Parathyroid adenoma (tissue), 2 donors: ENCODE results near the gene ERCC6.

ENCODE experiments used
- H2AFZ ChIP-seq: fragments of 300-600 bp; sonication (generic); one replicate; pipeline ENCODE4 v1.7.0; 2017; ENCODE audit warnings: antibody characterized with exemption, mild to moderate bottlenecking
- H3K27ac ChIP-seq: fragments of 300-600 bp; sonication (generic); one replicate; pipeline ENCODE4 v1.7.0; 2017
- H3K27me3 ChIP-seq: fragments of 300-600 bp; sonication (generic); one replicate; pipeline ENCODE4 v1.7.0; 2017; ENCODE audit warnings: low read length; ENCODE audit not compliant: control insufficient read depth, insufficient read depth
- H3K36me3 ChIP-seq: fragments of 300-600 bp; sonication (generic); one replicate; pipeline ENCODE4 v1.7.0; 2017; ENCODE audit warnings: low read length; ENCODE audit not compliant: control insufficient read depth, insufficient read depth
- H3K4me1 ChIP-seq: fragments of 300-600 bp; sonication (generic); one replicate; pipeline ENCODE4 v1.7.0; 2017; ENCODE audit warnings: control low read depth
- H3K4me2 ChIP-seq: fragments of 300-600 bp; sonication (generic); one replicate; pipeline ENCODE4 v1.7.0; 2017; ENCODE audit warnings: low read length
- H3K4me3 ChIP-seq: fragments of 300-600 bp; sonication (generic); one replicate; pipeline ENCODE4 v1.7.0; 2017; ENCODE audit warnings: low read depth, low read length
- H3K79me2 ChIP-seq: fragments of 300-600 bp; sonication (generic); one replicate; pipeline ENCODE4 v1.7.0; 2017; ENCODE audit warnings: control low read depth
- H3K9ac ChIP-seq: fragments of 300-600 bp; sonication (generic); one replicate; pipeline ENCODE4 v1.7.0; 2017; ENCODE audit warnings: mild to moderate bottlenecking
- H3K9me3 ChIP-seq: fragments of 300-600 bp; sonication (generic); one replicate; pipeline ENCODE4 v1.7.0; 2017; ENCODE audit warnings: low read length; ENCODE audit not compliant: control insufficient read depth
- CTCF ChIP-seq: fragments of 300-600 bp; sonication (generic); IDR thresholded peaks from one replicate; pipeline ENCODE4 v1.7.0; 2017; ENCODE audit warnings: antibody characterized with exemption, mild to moderate bottlenecking
- donor health status: primary hyperparathyroidism.

ERCC6 gene

GRCh38 chr10:49578392-49578791 is 39.5 kb upstream of the ERCC6 start:
- no peak overlapping the region for H3K27ac ChIP-seq
- H3K36me3 ChIP-seq: no peaks in the 10 kb centered on the region
- no peak overlapping the region for H3K9ac ChIP-seq
- no peaks in the 10 kb centered on the region for H3K79me2 ChIP-seq
- no peak overlapping the region for H3K4me3 ChIP-seq
- TF ChIP-seq CTCF: no peak
- H3K27me3 ChIP-seq: no peaks in the 10 kb centered on the region
- no peaks in the 10 kb centered on the region for H3K4me1 ChIP-seq
- no peak overlapping the region for H3K4me2 ChIP-seq
- H3K9me3 ChIP-seq: no peaks in the 10 kb centered on the region
- H2AFZ ChIP-seq: no peak overlapping the region

GRCh38 chr10:49577182-49577925 is 38.4 kb upstream of the ERCC6 start:
- H2AFZ ChIP-seq: no peak overlapping the region
- H3K27ac ChIP-seq: no peak overlapping the region
- no peak for TF ChIP-seq CTCF
- no peak overlapping the region for H3K9ac ChIP-seq
- no peak overlapping the region for H3K4me3 ChIP-seq
- no peaks in the 10 kb centered on the region for H3K79me2 ChIP-seq
- H3K9me3 ChIP-seq: no peaks in the 10 kb centered on the region
- no peaks in the 10 kb centered on the region for H3K36me3 ChIP-seq
- no peak overlapping the region for H3K4me2 ChIP-seq
- no peaks in the 10 kb centered on the region for H3K27me3 ChIP-seq
- no peaks in the 10 kb centered on the region for H3K4me1 ChIP-seq

GRCh38 chr10:49575489-49576072 is 36.7 kb upstream of the ERCC6 start:
- TF ChIP-seq CTCF: no peak

GRCh38 chr10:49572594-49573114 is 33.7 kb upstream of the ERCC6 start:
- no peaks in the 10 kb centered on the region for H3K36me3 ChIP-seq
- no peak overlapping the region for H3K9ac ChIP-seq
- TF ChIP-seq CTCF: no peak
- no peaks in the 10 kb centered on the region for H3K79me2 ChIP-seq
- H3K9me3 ChIP-seq: no peaks in the 10 kb centered on the region
- no peak overlapping the region for H2AFZ ChIP-seq
- no peaks in the 10 kb centered on the region for H3K4me1 ChIP-seq
- no peak overlapping the region for H3K4me3 ChIP-seq
- no peak overlapping the region for H3K27ac ChIP-seq
- H3K4me2 ChIP-seq: no peak overlapping the region
- H3K27me3 ChIP-seq: no peaks in the 10 kb centered on the region

More at GRCh38 chr10:49575489-49576072, 36.7 kb upstream of the ERCC6 start:
- H3K27ac ChIP-seq: no peak overlapping the region
- H3K9me3 ChIP-seq: no peaks in the 10 kb centered on the region
- no peaks in the 10 kb centered on the region for H3K79me2 ChIP-seq
- H2AFZ ChIP-seq: no peak overlapping the region
- H3K4me2 ChIP-seq: no peak overlapping the region
- no peaks in the 10 kb centered on the region for H3K27me3 ChIP-seq
- H3K9ac ChIP-seq: no peak overlapping the region
- no peaks in the 10 kb centered on the region for H3K4me1 ChIP-seq
- H3K36me3 ChIP-seq: no peaks in the 10 kb centered on the region
- no peak overlapping the region for H3K4me3 ChIP-seq
